C4-2B (cell line): ENCODE results near the gene THADA.

Source experiments
- H3K27ac ChIP-seq: fragments of 450-650 bp; 2 replicates; pipeline ENCODE4 v1.5.1; 2017
- CTCF ChIP-seq: fragments of 450-650 bp; conservative IDR thresholded peaks from 2 replicates; pipeline ENCODE4 v1.5.1; 2017; ENCODE audit warnings: mild to moderate bottlenecking
- ZFX ChIP-seq: fragments of 450-650 bp; IDR thresholded peaks from 2 replicates; pipeline ENCODE4 v1.6.1; 2017

The THADA gene

GRCh38 chr2:43278564-43279220 is 317.1 kb downstream of the THADA start:
- TF ChIP-seq ZFX (no peak), CTCF (no peak)
- peak overlapping the region; percentile 76 for H3K27ac ChIP-seq

GRCh38 chr2:43276962-43277391 is 318.9 kb downstream of the THADA start:
- TF ChIP-seq CTCF: no peak
- TF ChIP-seq ZFX: no peak
- H3K27ac ChIP-seq: peak overlapping the region; percentile 76

- peak overlapping the region; percentile 76 for H3K27ac ChIP-seq
- no peak for TF ChIP-seq ZFX
- TF ChIP-seq CTCF: no peak
Observed at GRCh38 chr2:43276266-43276941, 319.4 kb downstream of the THADA start.

- H3K27ac ChIP-seq: no peak overlapping the region
- TF ChIP-seq ZFX (no peak), CTCF (no peak)
Observed at GRCh38 chr2:43274721-43275120, 321.1 kb downstream of the THADA start.

- TF ChIP-seq CTCF: no peak
Observed at GRCh38 chr2:43274055-43274454, 321.8 kb downstream of the THADA start.

GRCh38 chr2:43273529-43273928 is 322.3 kb downstream of the THADA start:
- no peak for TF ChIP-seq CTCF
- no peak for TF ChIP-seq ZFX
- H3K27ac ChIP-seq: no peak overlapping the region

More at GRCh38 chr2:43274055-43274454, 321.8 kb downstream of the THADA start:
- H3K27ac ChIP-seq: no peak overlapping the region

GRCh38 chr2:43270930-43271615 is 324.8 kb downstream of the THADA start:
- H3K27ac ChIP-seq: no peak overlapping the region
- TF ChIP-seq ZFX (no peak), CTCF (no peak)
